Kidney (tissue), 14 donors: ENCODE data around the gene ARFRP1. TPM values are rescaled to one million over a fixed set of nuclear protein-coding genes. Genes with fewer than 3 reads are reported as not detected.

Experiments
- DNase-seq, 5 donors: peaks; one replicate each; pipeline ENCODE4 v3.0.0-alpha.2; 2013 to 2020
- FAIRE-seq: peaks from 2 replicates; lab custom pipeline; 2012; peaks lifted over from hg19 to GRCh38; lab: Jason Lieb, UNC
- H3K27ac ChIP-seq, 2 donors: one replicate each; pipeline ENCODE4 v1.7.0; 2013; ENCODE audit warnings: low read depth in 2 of 2, low read length in 2 of 2, inconsistent platforms in 1 of 2
- H3K27me3 ChIP-seq: one replicate; pipeline ENCODE4 v1.7.1; 2013; ENCODE audit warnings: low read length, inconsistent platforms; ENCODE audit not compliant: control insufficient read depth, insufficient read depth
- H3K36me3 ChIP-seq, 3 donors: one replicate each; pipeline versions ENCODE4 v1.7.0 to v1.7.1; 2013; ENCODE audit warnings: low read length in 3 of 3, control low read depth in 1 of 3, inconsistent platforms in 1 of 3; ENCODE audit not compliant: insufficient read depth in 3 of 3, control insufficient read depth in 2 of 3
- H3K4me1 ChIP-seq, 3 donors: one replicate each; pipeline versions ENCODE4 v1.7.0 to v1.7.1; 2013; ENCODE audit warnings: low read length in 3 of 3, inconsistent platforms in 1 of 3, low read depth in 1 of 3; ENCODE audit not compliant: control insufficient read depth in 2 of 3, insufficient read depth in 2 of 3
- H3K4me3 ChIP-seq, 3 donors: one replicate each; pipeline versions ENCODE4 v1.7.0 to v1.8.1; 2013; ENCODE audit warnings: low read length in 3 of 3, control low read depth in 1 of 3, inconsistent platforms in 1 of 3
- H3K9ac ChIP-seq, 3 donors: one replicate each; pipeline versions ENCODE4 v1.7.0 to v1.7.1; 2013; ENCODE audit warnings: low read length in 3 of 3, control low read depth in 1 of 3, inconsistent platforms in 1 of 3
- H3K9me3 ChIP-seq, 3 donors: one replicate each; pipeline versions ENCODE4 v1.7.0 to v1.7.1; 2013; ENCODE audit warnings: low read length in 3 of 3, control low read depth in 1 of 3, inconsistent platforms in 1 of 3; ENCODE audit not compliant: control insufficient read depth in 2 of 3, insufficient read depth in 1 of 3
- CTCF ChIP-seq: IDR thresholded peaks from 3 replicates; pipeline ENCODE4 v1.5.1; 2012; ENCODE audit warnings: mild to moderate bottlenecking, moderate library complexity, borderline replicate concordance; ENCODE audit not compliant: insufficient read depth; ENCODE audit errors: extremely low read depth
- intact Hi-C: fragments of 100-400 bp; cut with DNase I; formaldehyde crosslinking; loops from one replicate; pipeline ENCODE4 v1.11.1; 2022
- polyA plus RNA-seq: library from polyadenylated mRNA; stranded (reverse); fragments of 350-450 nt; fragmentation: Illumina TruSeq; extraction: RNeasy Lipid Tissue Mini Kit (QIAGEN cat#74804); gene quantifications from one replicate; pipeline ENCODE4 v1.2.3, GENCODE V29; 2014; ENCODE audit warnings: low read depth, low replicate concordance; ENCODE audit not compliant: insufficient read depth
- total RNA-seq: library from RNA; stranded (reverse); fragmentation: NEBNext Ultra II Directional; extraction: Animal tissue kit (Norgen Biotek cat#: 25700); gene quantifications from one replicate; pipeline ENCODE4 v1.2.1, GENCODE V29; 2021
- donor health status: control.
- donor health status: control.
- donor health status: control.
- donor health status: control.
- donor health status: control.
- donor health status: DM: yes; HTN: yes; CAD: no.
- donor health status: Normal renal cell carcinoma (clear cell type).

ARFRP1 gene
- total and polyA plus RNA-seq, 2 donors from 2014 or later, result 60.6 to 71.2 TPM

GRCh38 chr20:63692436-63693082, 15.2 kb downstream of the ARFRP1 start:
- H3K36me3 ChIP-seq, result no peaks in the 10 kb centered on the region
- H3K27ac ChIP-seq, result no peak overlapping the region
- H3K4me1 ChIP-seq, result peaks cover 0 to 15% (median 0%) of the 10 kb centered on the region in 3 donors
- H3K27me3 ChIP-seq, result no peaks in the 10 kb centered on the region
- no peak overlapping the region for H3K9ac ChIP-seq
- DNase-seq (peak in 2 of 5 donors; percentile 32 to 73), FAIRE-seq (no peak)
- H3K9me3 ChIP-seq, result no peaks in the 10 kb centered on the region
- no peak overlapping the region for H3K4me3 ChIP-seq
- no peak for TF ChIP-seq CTCF
- intact Hi-C loops, result no loop called here

- Histone ChIP-seq H3K27me3 (no peaks in the 10 kb centered on the region), H3K36me3 (no peaks in the 10 kb centered on the region), H3K9me3 (no peaks in the 10 kb centered on the region), H3K9ac (no peak overlapping the region), H3K4me3 (no peak overlapping the region), H3K27ac (no peak overlapping the region), H3K4me1 (peaks cover 0 to 13% (median 0%) of the 10 kb centered on the region in 3 donors)
- TF ChIP-seq CTCF, result no peak
- peak in 1 of 5 donors; percentile 82 for DNase-seq
- no peak for FAIRE-seq
- intact Hi-C loops, result no loop called here
These were observed 15.9 kb downstream of the ARFRP1 start for GRCh38 chr20:63691711-63692435.

- H3K27me3 ChIP-seq, result no peaks in the 10 kb centered on the region
- H3K36me3 ChIP-seq, result no peaks in the 10 kb centered on the region
- no peak overlapping the region for H3K27ac ChIP-seq
- intact Hi-C loops, result no loop called here
- no peak overlapping the region for H3K9ac ChIP-seq
- no peak for TF ChIP-seq CTCF
- H3K9me3 ChIP-seq, result no peaks in the 10 kb centered on the region
- peaks cover 0 to 15% (median 5%) of the 10 kb centered on the region in 3 donors for H3K4me1 ChIP-seq
- DNase-seq, result peak in 1 of 5 donors; percentile 78
- H3K4me3 ChIP-seq, result no peak overlapping the region
- no peak for FAIRE-seq
These were observed 16.7 kb downstream of the ARFRP1 start for GRCh38 chr20:63690898-63691710.
